Smooth muscle cell (in vitro differentiated cells): ENCODE data around the gene GRN. TPM values are rescaled to one million over a fixed set of nuclear protein-coding genes. Genes with fewer than 3 reads are reported as not detected.
A peak's percentile ranks its signal among the peaks of the same experiment; 100 is the strongest.

Experiments
- DNase-seq: peaks from one replicate; lab custom pipeline; 2025; ENCODE audit not compliant: unreplicated experiment; lab: John Stamatoyannopoulos, UW
- H2AFZ ChIP-seq: fragments of 200-600 bp; sonication (generic); 2 replicates; pipeline ENCODE4 v1.6.0; 2016; ENCODE audit warnings: antibody characterized with exemption, low read depth, mild to moderate bottlenecking
- H3F3A ChIP-seq: fragments of 200-600 bp; sonication (generic); 2 replicates; pipeline ENCODE4 v1.6.0; 2017; ENCODE audit warnings: antibody characterized with exemption, low read depth
- H3K27ac ChIP-seq: fragments of 200-600 bp; sonication (generic); 2 replicates; pipeline ENCODE4 v1.5.1; 2016; ENCODE audit warnings: low read depth, mild to moderate bottlenecking
- H3K27me3 ChIP-seq: fragments of 200-600 bp; sonication (generic); 2 replicates; pipeline ENCODE4 v1.6.1; 2016; ENCODE audit warnings: low read depth, mild to moderate bottlenecking
- H3K36me3 ChIP-seq: fragments of 200-600 bp; sonication (generic); 2 replicates; pipeline ENCODE4 v1.5.1; 2016; ENCODE audit warnings: low read depth
- H3K4me1 ChIP-seq: fragments of 200-600 bp; sonication (generic); 2 replicates; pipeline ENCODE4 v1.5.1; 2016; ENCODE audit warnings: low read depth
- H3K4me2 ChIP-seq: fragments of 200-600 bp; sonication (generic); 2 replicates; pipeline ENCODE4 v1.6.0; 2016; ENCODE audit warnings: mild to moderate bottlenecking
- H3K4me3 ChIP-seq: fragments of 200-600 bp; sonication (generic); 2 replicates; pipeline ENCODE4 v1.5.1; 2016; ENCODE audit warnings: mild to moderate bottlenecking
- H3K79me2 ChIP-seq: fragments of 200-600 bp; sonication (generic); 2 replicates; pipeline ENCODE4 v1.6.0; 2016; ENCODE audit warnings: low read depth, mild to moderate bottlenecking
- H3K9ac ChIP-seq: fragments of 200-600 bp; sonication (generic); 2 replicates; pipeline ENCODE4 v1.6.0; 2016; ENCODE audit warnings: low read depth
- H3K9me3 ChIP-seq: fragments of 200-600 bp; sonication (generic); replicated peaks from 2 replicates; pipeline ENCODE4 v1.5.1; 2016; ENCODE audit warnings: low read depth
- H4K20me1 ChIP-seq: fragments of 200-600 bp; sonication (generic); 2 replicates; pipeline ENCODE4 v1.6.0; 2016; ENCODE audit warnings: low read depth
- CTCF ChIP-seq: fragments of 200-600 bp; sonication (generic); IDR thresholded peaks from 2 replicates; pipeline ENCODE4 v1.5.1; 2017; ENCODE audit warnings: borderline replicate concordance, mild to moderate bottlenecking, antibody characterized with exemption; ENCODE audit not compliant: insufficient read depth, poor library complexity, severe bottlenecking
- WGBS: methylation state at CpG from one replicate; pipeline ENCODE4 v1.1.7; 2016; ENCODE audit warnings: low lambda C conversion rate; 5-methylcytosine and 5-hydroxymethylcytosine counted together
- polyA plus RNA-seq: library from polyadenylated mRNA; unstranded; fragments of >200 nt; fragmentation: Nextera tagmentation; extraction: Ambion mirVana; gene quantifications from 2 replicates; pipeline ENCODE4 v1.2.1, GENCODE V29; 2016
- total RNA-seq: library from RNA; depleted of rRNA; stranded (reverse); fragments of >200 nt; gene quantifications from 2 replicates; pipeline ENCODE4 v1.2.3, GENCODE V29; 2014

GRN gene
- total and polyA plus RNA-seq, 2 experiments from 2014 or later, result 125 to 338 TPM

GRCh38 chr17:44361292-44362260 is 16.5 kb downstream of the GRN start:
- no peak for DNase-seq
- WGBS, result 60% methylated on average over 9 of the region's 11 CpGs
- Histone ChIP-seq H3K4me2 (peak overlapping the region; percentile 94), H3K79me2 (peaks cover 12% of the 10 kb centered on the region), H3K4me3 (peak overlapping the region; percentile 99), H3K36me3 (no peaks in the 10 kb centered on the region), H2AFZ (no peak overlapping the region), H3K9me3 (no peaks in the 10 kb centered on the region), H4K20me1 (peaks cover 51% of the 10 kb centered on the region), H3K27me3 (no peaks in the 10 kb centered on the region), H3K9ac (no peak overlapping the region), H3K4me1 (peaks cover 25% of the 10 kb centered on the region), H3K27ac (no peak overlapping the region), H3F3A (peaks cover 8% of the 10 kb centered on the region)
- no peak for TF ChIP-seq CTCF

GRCh38 chr17:44362459-44362948 is 17.4 kb downstream of the GRN start:
- no peak overlapping the region for H2AFZ ChIP-seq
- H3K9ac ChIP-seq, result peak overlapping the region; percentile 74

GRCh38 chr17:44362949-44363612 is 18.0 kb downstream of the GRN start:
- H3K36me3 ChIP-seq, result no peaks in the 10 kb centered on the region
- peak overlapping the region; percentile 93 for H2AFZ ChIP-seq
- H3K9ac ChIP-seq, result peak overlapping the region; percentile 74
- 3% methylated on average over 18 of the region's 45 CpGs for WGBS
- H3K27ac ChIP-seq, result no peak overlapping the region
- peaks cover 5% of the 10 kb centered on the region for H3F3A ChIP-seq
- peaks cover 25% of the 10 kb centered on the region for H3K4me1 ChIP-seq
- peaks cover 7% of the 10 kb centered on the region for H3K27me3 ChIP-seq
- H3K4me3 ChIP-seq, result peak overlapping the region; percentile 99
- peaks cover 46% of the 10 kb centered on the region for H4K20me1 ChIP-seq
- DNase-seq, result no peak
- no peak for TF ChIP-seq CTCF
- H3K4me2 ChIP-seq, result peak overlapping the region; percentile 94
- peaks cover 12% of the 10 kb centered on the region for H3K79me2 ChIP-seq
- no peaks in the 10 kb centered on the region for H3K9me3 ChIP-seq

More at GRCh38 chr17:44362459-44362948, 17.4 kb downstream of the GRN start:
- no peak for TF ChIP-seq CTCF
- Histone ChIP-seq H4K20me1 (peaks cover 51% of the 10 kb centered on the region), H3K4me3 (peak overlapping the region; percentile 99), H3K36me3 (no peaks in the 10 kb centered on the region), H3F3A (peaks cover 8% of the 10 kb centered on the region), H3K9me3 (no peaks in the 10 kb centered on the region), H3K4me2 (peak overlapping the region; percentile 94), H3K79me2 (peaks cover 12% of the 10 kb centered on the region), H3K4me1 (peaks cover 25% of the 10 kb centered on the region), H3K27ac (no peak overlapping the region), H3K27me3 (peaks cover 7% of the 10 kb centered on the region)
- DNase-seq, result no peak
- WGBS, result 19% methylated on average over 5 of the region's 11 CpGs
